Uterus (tissue), 4 donors: ENCODE results near the gene UBAP2L. TPM values are rescaled to one million over a fixed set of nuclear protein-coding genes. Genes with fewer than 3 reads are reported as not detected.
"Not testable (repeated sequence)": the region's sequence is repeated elsewhere in the genome, so short reads cannot be mapped to it uniquely, and the experiment has no call there.

Source experiments
- DNase-seq, 2 donors: peaks; one replicate each; pipeline ENCODE4 v3.0.0-alpha.2; 2019 to 2020
- H3K27ac ChIP-seq, 2 donors: fragments of 200-600 bp; sonication (generic); 1 replicate in 1 of 2; 2 replicates in 1 of 2; pipeline ENCODE4 v1.5.1; 2016 to 2018
- H3K27me3 ChIP-seq, 2 donors: fragments of 200-600 bp; sonication (generic); one replicate each; pipeline ENCODE4 v1.5.1; 2018 to 2019; ENCODE audit warnings: control low read depth in 1 of 2
- H3K36me3 ChIP-seq, 2 donors: fragments of 200-600 bp; sonication (generic); one replicate each; pipeline ENCODE4 v1.5.1; 2019; ENCODE audit warnings: control low read depth in 1 of 2
- H3K4me1 ChIP-seq, 2 donors: fragments of 200-600 bp; sonication (generic); one replicate each; pipeline ENCODE4 v1.5.1; 2018 to 2019; ENCODE audit warnings: control low read depth in 1 of 2
- H3K4me3 ChIP-seq, 2 donors: fragments of 200-600 bp; sonication (generic); 1 replicate in 1 of 2; 2 replicates in 1 of 2; pipeline ENCODE4 v1.5.1; 2018 to 2019; ENCODE audit warnings: mild to moderate bottlenecking in 1 of 2
- H3K9me3 ChIP-seq, 2 donors: fragments of 200-600 bp; sonication (generic); one replicate each; pipeline ENCODE4 v1.5.1; 2019; ENCODE audit warnings: control low read depth in 1 of 2
- POLR2A ChIP-seq, 2 donors: fragments of 450-650 bp; IDR thresholded peaks; one replicate each; pipeline ENCODE4 v1.6.1; 2016; ENCODE audit warnings: antibody characterized with exemption in 2 of 2, mild to moderate bottlenecking in 1 of 2, moderate library complexity in 1 of 2
- intact Hi-C: fragments of 100-400 bp; cut with DNase I; formaldehyde crosslinking; loops from one replicate; pipeline ENCODE4 v1.15.1; 2023; ENCODE audit warnings: low total_unique reads
- total RNA-seq, 4 donors: library from RNA; depleted of rRNA in 3 of 4; stranded (reverse); fragments of >200 nt in 3 of 4; gene quantifications; one replicate each; pipeline versions ENCODE4 v1.1.0 to v1.2.4, GENCODE V29; 2014 to 2023
- TF ChIP-seq, protein P1 (sequence below), 4 experiments: fragments of 200-600 bp in 2 of 4; fragments of 450-650 bp in 2 of 4; sonication (generic) in 2 of 4; IDR thresholded peaks; one replicate each; pipeline ENCODE4 v1.5.1; 2016 to 2019; ENCODE audit warnings: antibody characterized with exemption in 4 of 4, mild to moderate bottlenecking in 2 of 4, moderate library complexity in 1 of 4
- donor health status: DM: yes; HTN: yes; CAD: no.

The UBAP2L gene
- total RNA-seq, 4 donors from 2014 or later: 11.5 to 161 (median 52.0) TPM

DNA sequence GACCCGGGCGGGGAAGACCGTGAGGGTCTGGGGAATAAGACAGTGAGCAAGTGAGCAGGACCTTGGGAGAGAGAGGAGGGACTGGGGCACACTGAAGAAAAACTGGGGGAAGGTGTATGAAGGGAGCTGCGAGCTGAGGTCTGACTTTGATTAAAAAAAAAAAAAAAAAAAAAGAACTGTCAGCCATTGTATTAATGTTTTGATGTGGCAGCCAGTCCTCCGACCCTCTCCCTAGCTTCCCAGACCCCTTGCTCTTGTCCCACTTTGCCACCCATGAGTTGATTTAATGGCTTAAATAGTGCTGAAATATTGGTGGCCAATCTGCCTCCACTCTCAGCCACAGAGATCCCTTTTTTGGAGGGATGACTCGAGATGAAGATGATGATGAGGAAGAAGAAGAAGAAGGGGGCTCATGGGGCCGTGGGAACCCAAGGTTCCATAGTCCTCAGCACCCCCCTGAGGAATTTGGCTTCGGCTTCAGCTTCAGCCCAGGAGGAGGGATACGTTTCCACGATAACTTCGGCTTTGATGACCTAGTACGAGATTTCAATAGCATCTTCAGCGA lies 52.3 kb downstream of the UBAP2L start:
- intact Hi-C loops: no loop called here
- no peak for DNase-seq
- Histone ChIP-seq H3K9me3 (no peaks in the 10 kb centered on the region), H3K27me3 (no peaks in the 10 kb centered on the region), H3K36me3 (no peaks in the 10 kb centered on the region), H3K4me3 (peak overlapping the region; percentile 76 to 81), H3K4me1 (peaks cover 0 to 7% of the 10 kb centered on the region in 2 donors), H3K27ac (peak overlapping the region; percentile 93 to 95)
- TF ChIP-seq, protein P1, sequence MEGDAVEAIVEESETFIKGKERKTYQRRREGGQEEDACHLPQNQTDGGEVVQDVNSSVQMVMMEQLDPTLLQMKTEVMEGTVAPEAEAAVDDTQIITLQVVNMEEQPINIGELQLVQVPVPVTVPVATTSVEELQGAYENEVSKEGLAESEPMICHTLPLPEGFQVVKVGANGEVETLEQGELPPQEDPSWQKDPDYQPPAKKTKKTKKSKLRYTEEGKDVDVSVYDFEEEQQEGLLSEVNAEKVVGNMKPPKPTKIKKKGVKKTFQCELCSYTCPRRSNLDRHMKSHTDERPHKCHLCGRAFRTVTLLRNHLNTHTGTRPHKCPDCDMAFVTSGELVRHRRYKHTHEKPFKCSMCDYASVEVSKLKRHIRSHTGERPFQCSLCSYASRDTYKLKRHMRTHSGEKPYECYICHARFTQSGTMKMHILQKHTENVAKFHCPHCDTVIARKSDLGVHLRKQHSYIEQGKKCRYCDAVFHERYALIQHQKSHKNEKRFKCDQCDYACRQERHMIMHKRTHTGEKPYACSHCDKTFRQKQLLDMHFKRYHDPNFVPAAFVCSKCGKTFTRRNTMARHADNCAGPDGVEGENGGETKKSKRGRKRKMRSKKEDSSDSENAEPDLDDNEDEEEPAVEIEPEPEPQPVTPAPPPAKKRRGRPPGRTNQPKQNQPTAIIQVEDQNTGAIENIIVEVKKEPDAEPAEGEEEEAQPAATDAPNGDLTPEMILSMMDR (IDR thresholded peaks at IDR 0.05): no peak
- no peak for TF ChIP-seq POLR2A (IDR thresholded peaks at IDR 0.05)

DNA sequence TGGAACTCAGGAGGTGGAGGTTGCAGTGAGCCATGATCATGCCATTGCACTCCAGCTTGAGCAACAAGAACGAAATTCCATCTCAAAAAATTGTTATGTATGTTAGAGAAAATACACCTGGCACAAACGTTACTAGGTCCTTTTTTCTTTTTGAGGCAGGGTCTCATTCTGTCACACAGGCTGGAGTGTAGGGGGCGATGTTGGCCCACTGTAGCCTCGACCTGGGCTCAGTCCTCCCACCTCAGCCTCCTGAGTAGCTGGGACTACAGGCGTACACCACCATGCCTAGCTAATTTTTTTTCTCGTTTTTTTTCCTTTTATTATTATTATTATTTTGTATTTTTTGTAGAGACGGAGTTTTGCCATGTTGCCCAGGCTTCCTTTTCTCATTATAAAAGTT lies 56.0 kb downstream of the UBAP2L start:
- H3K4me1 ChIP-seq: peaks cover 0 to 7% of the 10 kb centered on the region in 2 donors
- no peak for TF ChIP-seq POLR2A (IDR thresholded peaks at IDR 0.05)
- TF ChIP-seq, protein P1 (IDR thresholded peaks at IDR 0.05): no peak
- H3K36me3 ChIP-seq: no peaks in the 10 kb centered on the region
- no peaks in the 10 kb centered on the region for H3K9me3 ChIP-seq
- intact Hi-C loops: no loop called here
- H3K27me3 ChIP-seq: no peaks in the 10 kb centered on the region
- no peak overlapping the region for H3K27ac ChIP-seq
- no peak for DNase-seq
- H3K4me3 ChIP-seq: no peak overlapping the region

DNA sequence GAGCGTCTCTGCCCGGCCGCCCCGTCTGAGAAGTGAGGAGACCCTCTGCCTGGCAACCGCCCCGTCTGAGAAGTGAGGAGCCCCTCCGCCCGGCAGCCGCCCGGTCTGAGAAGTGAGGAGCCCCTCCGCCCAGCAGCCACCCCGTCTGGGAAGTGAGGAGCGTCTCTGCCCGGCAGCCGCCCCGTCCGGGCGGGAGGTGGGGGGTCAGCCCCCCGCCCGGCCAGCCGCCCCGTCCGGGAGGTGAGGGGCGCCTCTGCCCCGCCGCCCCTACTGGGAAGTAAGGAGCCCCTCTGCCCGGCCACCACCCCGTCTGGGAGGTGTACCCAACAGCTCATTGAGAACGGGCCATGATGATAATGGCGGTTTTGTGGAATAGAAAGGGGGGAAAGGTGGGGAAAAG lies 66.8 kb downstream of the UBAP2L start:
- H3K27me3 ChIP-seq, DNase-seq, H3K36me3 ChIP-seq, H3K4me1 ChIP-seq, intact Hi-C loops, H3K4me3 ChIP-seq, H3K9me3 ChIP-seq, H3K27ac ChIP-seq: not testable (repeated sequence)

DNA sequence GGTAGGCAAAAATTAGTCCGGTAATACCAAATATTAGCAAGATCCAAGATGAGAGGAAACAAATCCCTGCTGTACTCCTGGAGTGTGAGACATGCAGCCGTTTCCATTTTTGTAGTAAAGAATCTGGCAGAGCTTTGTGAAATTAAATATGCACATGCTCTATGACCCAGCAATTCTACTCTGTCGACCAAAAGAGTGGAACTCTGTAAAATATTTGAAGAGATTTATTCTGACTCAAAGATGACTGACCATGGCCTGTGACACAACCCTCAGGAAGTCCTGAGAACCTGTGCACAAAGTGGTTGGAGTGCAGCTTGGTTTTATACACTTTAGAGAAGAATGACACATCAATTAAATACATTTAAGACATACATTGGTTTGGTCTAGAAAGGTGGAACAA lies 67.9 kb downstream of the UBAP2L start:
- intact Hi-C loops: no loop called here
- no peak for DNase-seq
- H3K4me3 ChIP-seq: no peak overlapping the region
- H3K27me3 ChIP-seq: no peaks in the 10 kb centered on the region
- no peak overlapping the region for H3K27ac ChIP-seq
- no peaks in the 10 kb centered on the region for H3K36me3 ChIP-seq
- no peaks in the 10 kb centered on the region for H3K9me3 ChIP-seq
- TF ChIP-seq, protein P1 (IDR thresholded peaks at IDR 0.05): no peak
- TF ChIP-seq POLR2A (IDR thresholded peaks at IDR 0.05): no peak
- no peaks in the 10 kb centered on the region for H3K4me1 ChIP-seq

DNA sequence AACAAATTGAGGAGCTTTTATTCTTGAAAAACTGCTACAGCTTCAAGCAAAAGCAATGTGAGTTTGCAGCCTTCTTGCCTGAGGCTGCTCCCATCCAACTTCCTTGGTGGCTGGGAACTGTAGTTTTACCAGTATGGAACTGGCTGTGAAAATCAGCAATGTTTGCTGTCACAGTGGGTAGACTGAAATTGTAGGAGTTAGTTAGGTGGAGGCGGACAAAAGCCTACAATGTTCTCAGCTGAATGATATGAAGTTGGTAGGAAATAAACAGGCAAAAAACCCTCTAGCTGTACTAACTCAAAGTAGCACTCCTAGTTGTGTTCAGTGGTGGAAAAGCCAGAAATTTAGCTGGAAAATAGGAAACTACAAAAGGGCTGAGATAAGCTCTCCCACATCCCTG lies 70.2 kb downstream of the UBAP2L start:
- Histone ChIP-seq H3K9me3 (peaks cover 0 to 11% of the 10 kb centered on the region in 2 donors), H3K4me3 (no peak overlapping the region), H3K27me3 (no peaks in the 10 kb centered on the region), H3K36me3 (no peaks in the 10 kb centered on the region), H3K4me1 (no peaks in the 10 kb centered on the region), H3K27ac (no peak overlapping the region)
- no peak for TF ChIP-seq POLR2A (IDR thresholded peaks at IDR 0.05)
- TF ChIP-seq, protein P1 (IDR thresholded peaks at IDR 0.05): no peak
- intact Hi-C loops: no loop called here
- no peak for DNase-seq
